Endothelial cell of umbilical vein (primary cell): Measurements from ENCODE around the gene GLCE. TPM values are rescaled to one million over a fixed set of nuclear protein-coding genes. Genes with fewer than 3 reads are reported as not detected.
A peak's percentile ranks its signal among the peaks of the same experiment; 100 is the strongest.

ENCODE experiments used
- BruUV-seq: library from RNA; stranded (reverse); fragments of 400-500 nt; replicated peaks from 2 replicates; lab custom pipeline; 2021; lab: Mats Ljungman, UMichigan
- CTCF ChIA-PET: fragments of 300-600, 350-600 bp; sonication (Branson Sonifier 250); formaldehyde crosslinking; loops from one replicate; lab custom pipeline; 2021; ENCODE audit warnings: antibody characterized with exemption, inconsistent platforms; lab: Charles Lee
- POLR2A ChIA-PET: fragments of 300-600, 350-600 bp; sonication (Branson Sonifier 250); formaldehyde crosslinking; loops from one replicate; lab custom pipeline; 2021; ENCODE audit warnings: antibody characterized with exemption, inconsistent platforms; lab: Charles Lee
- DNase-seq: peaks from one replicate; pipeline ENCODE4 v3.0.0-alpha.2; 2011; ENCODE audit warnings: low read depth, low spot score
- FAIRE-seq: peaks from 2 replicates; lab custom pipeline; 2011; peaks lifted over from hg19 to GRCh38; lab: Jason Lieb, UNC
- H2AFZ ChIP-seq: 2 replicates; pipeline ENCODE4 v1.6.0; 2012; ENCODE audit warnings: low read depth, low read length, control low read depth, inconsistent platforms
- H3K27ac ChIP-seq: 2 replicates; pipeline ENCODE4 v1.5.1; 2011; ENCODE audit warnings: low read depth, mild to moderate bottlenecking, control low read depth, low read length, moderate library complexity; ENCODE audit not compliant: insufficient read depth
- H3K27me3 ChIP-seq, 2 experiments: 2 replicates each; pipeline versions ENCODE4 v1.6.0 to v1.6.1; 2011; ENCODE audit warnings: low read length in 2 of 2, mixed read lengths in 1 of 2; ENCODE audit not compliant: control insufficient read depth in 2 of 2, insufficient read depth in 2 of 2
- H3K36me3 ChIP-seq, 2 experiments: 2 replicates in 1 of 2; 3 replicates in 1 of 2; pipeline ENCODE4 v1.5.1; 2011; ENCODE audit warnings: low read length in 2 of 2, mild to moderate bottlenecking in 1 of 2, moderate library complexity in 1 of 2; ENCODE audit not compliant: control insufficient read depth in 2 of 2, insufficient read depth in 2 of 2; ENCODE audit errors: extremely low read depth in 1 of 2
- H3K4me1 ChIP-seq: 3 replicates; pipeline ENCODE4 v1.5.1; 2011; ENCODE audit warnings: mild to moderate bottlenecking, low read length; ENCODE audit not compliant: control insufficient read depth, insufficient read depth; ENCODE audit errors: extremely low read depth
- H3K4me2 ChIP-seq: 2 replicates; pipeline ENCODE4 v1.6.1; 2011; ENCODE audit warnings: low read length, control low read depth, mixed read lengths; ENCODE audit not compliant: insufficient read depth
- H3K4me3 ChIP-seq, 3 experiments: fragments of 200-600 bp in 1 of 3; sonication (generic), shearing (Covaris generic) in 1 of 3; replicated peaks in 1 of 3; 2 replicates each; pipeline ENCODE4 v1.5.1; 2011 to 2016; ENCODE audit warnings: control low read depth in 3 of 3, low read length in 3 of 3, mild to moderate bottlenecking in 2 of 3, inconsistent platforms in 1 of 3, low read depth in 1 of 3, moderate library complexity in 1 of 3; ENCODE audit not compliant: insufficient read depth in 1 of 3
- H3K79me2 ChIP-seq: 2 replicates; pipeline ENCODE4 v1.6.0; 2012; ENCODE audit warnings: low read length, inconsistent platforms; ENCODE audit not compliant: control insufficient read depth, insufficient read depth
- H3K9ac ChIP-seq: replicated peaks from 2 replicates; pipeline ENCODE3; 2011; ENCODE audit warnings: low read length, control low read depth; ENCODE audit not compliant: insufficient read depth; ENCODE audit errors: extremely low read depth
- H3K9me1 ChIP-seq: replicated peaks from 3 replicates; pipeline ENCODE4 v1.6.0; 2011; ENCODE audit warnings: mild to moderate bottlenecking, low read length; ENCODE audit not compliant: control insufficient read depth, insufficient read depth; ENCODE audit errors: extremely low read depth
- H3K9me3 ChIP-seq: replicated peaks from 2 replicates; pipeline ENCODE4 v1.5.1; 2012; ENCODE audit warnings: low read length, inconsistent platforms; ENCODE audit not compliant: control insufficient read depth, insufficient read depth
- H4K20me1 ChIP-seq: replicated peaks from 2 replicates; pipeline ENCODE3; 2011; ENCODE audit warnings: mild to moderate bottlenecking, low read length; ENCODE audit not compliant: control insufficient read depth, insufficient read depth; ENCODE audit errors: extremely low read depth
- EZH2 ChIP-seq: IDR thresholded peaks from 2 replicates; pipeline ENCODE4 v1.6.1; 2012; ENCODE audit warnings: borderline replicate concordance, low read depth, mild to moderate bottlenecking, moderate library complexity, low read length, inconsistent platforms; ENCODE audit not compliant: severe bottlenecking
- FOS ChIP-seq: IDR thresholded peaks from 2 replicates; pipeline ENCODE4 v1.6.1; 2011; ENCODE audit warnings: mild to moderate bottlenecking, low read length, moderate library complexity, borderline replicate concordance; ENCODE audit not compliant: insufficient read depth
- MYC ChIP-seq: IDR thresholded peaks from one replicate; pipeline ENCODE4 v1.6.1; 2011; ENCODE audit warnings: mild to moderate bottlenecking, low read depth, low read length
- dilution Hi-C: fragments of 300-500 bp; cut with MboI; formaldehyde crosslinking; loops from one replicate; pipeline ENCODE4 v1.15.0; 2019; ENCODE audit warnings: low sequenced_read_pairs; ENCODE audit not compliant: extremely low pct_ligation_motif_present
- intact Hi-C: fragments of 100-400 bp; cut with micrococcal nuclease; formaldehyde crosslinking; loops from one replicate; pipeline ENCODE4 v1.10.0; 2022
- polyA plus RNA-seq, 4 experiments: library from polyadenylated mRNA; depleted of rRNA in 3 of 4; stranded (reverse) in 3 of 4; unstranded in 1 of 4; fragments of >200 nt; gene quantifications; 2 replicates each; pipeline versions ENCODE4 v1.2.1 to v1.2.3, GENCODE V29; 2011 to 2012; ENCODE audit warnings: missing spikeins in 1 of 4
- total RNA-seq: library from RNA; stranded (reverse); gene quantifications from 2 replicates; pipeline ENCODE4 v1.2.3, GENCODE V29; 2021

The GLCE gene
- total and polyA plus RNA-seq, 2 donors (not counting 3 experiments of a cell fraction or from before 2014, with no cell fraction given) = 48.1 to 86.6 TPM

GRCh38 chr15:69298697-69299441, 138.4 kb downstream of the GLCE start, which contains the start of gene PAQR5:
TSS of gene PAQR5 (plus strand) at chr15:69298912. CDS start at chr15:69360081, 61,169 bp downstream.
- Histone ChIP-seq H3K27me3 (peaks cover 24 to 27% of the 10 kb centered on the region in 2 experiments), H2AFZ (peak within 1 kb of the TSS; percentile 80), H3K79me2 (no peaks in the 10 kb centered on the region), H4K20me1 (no peaks in the 10 kb centered on the region), H3K27ac (no peak within 1 kb of the TSS), H3K9me1 (no peaks in the 10 kb centered on the region), H3K4me1 (no peaks in the 10 kb centered on the region), H3K4me2 (peak within 1 kb of the TSS; percentile 62), H3K9ac (no peak within 1 kb of the TSS), H3K36me3 (no peaks in the 10 kb centered on the region), H3K4me3 (peak within 1 kb of the TSS; percentile 22 to 38 (median 32)), H3K9me3 (no peaks in the 10 kb centered on the region)
- no TSS peak for BruUV-seq
- ChIA-PET POLR2A (no interaction called here), CTCF (no interaction called here)
- DNase-seq (no peak), FAIRE-seq (no peak)
- dilution Hi-C loops (no loop called here), intact Hi-C loops (no loop called here)
- TF ChIP-seq MYC (no peak), EZH2 (peak; percentile 52)

- POLR2A ChIA-PET = no interaction called here
- no TSS peak for BruUV-seq
- H3K4me2 ChIP-seq = peak overlapping the region; percentile 62
Observed at GRCh38 chr15:69299451-69299886, 139.0 kb downstream of the GLCE start.

More at GRCh38 chr15:69299451-69299886, 139.0 kb downstream of the GLCE start:
- H3K36me3 ChIP-seq = no peaks in the 10 kb centered on the region
- no peak overlapping the region for H2AFZ ChIP-seq
- DNase-seq (no peak), FAIRE-seq (no peak)
- TF ChIP-seq FOS = no peak
- peak; percentile 30 for TF ChIP-seq EZH2
- no peaks in the 10 kb centered on the region for H3K79me2 ChIP-seq
- H3K9me3 ChIP-seq = no peaks in the 10 kb centered on the region
- intact Hi-C loops (no loop called here), dilution Hi-C loops (no loop called here)
- no peaks in the 10 kb centered on the region for H4K20me1 ChIP-seq
- peak overlapping the region in 1 of 3 experiments; percentile 38 for H3K4me3 ChIP-seq
- CTCF ChIA-PET = interaction anchor here (0.6 kb wide), 1 partner anchor 11 kb away, joined by 3 read pairs; no protein-coding TSS in a partner anchor
- H3K9me1 ChIP-seq = no peaks in the 10 kb centered on the region
- H3K4me1 ChIP-seq = no peaks in the 10 kb centered on the region
- peaks cover 24 to 27% of the 10 kb centered on the region in 2 experiments for H3K27me3 ChIP-seq
- H3K27ac ChIP-seq = no peak overlapping the region
- H3K9ac ChIP-seq = no peak overlapping the region
